GM12864 (cell line): ENCODE results near the gene LRCH3.
"Not testable (repeated sequence)": the region's sequence is repeated elsewhere in the genome, so short reads cannot be mapped to it uniquely, and the experiment has no call there.

ENCODE experiments used
- DNase-seq: peaks from one replicate; pipeline ENCODE4 v3.0.0-alpha.2; 2011; ENCODE audit warnings: low read depth
- H3K4me3 ChIP-seq: 2 replicates; pipeline ENCODE4 v1.5.1; 2011; ENCODE audit warnings: mild to moderate bottlenecking, low read depth, low read length, control low read depth
- CTCF ChIP-seq: IDR thresholded peaks from 2 replicates; pipeline ENCODE4 v1.5.1; 2011; ENCODE audit warnings: low read depth, mild to moderate bottlenecking, moderate library complexity, low read length, control low read depth, inconsistent platforms; ENCODE audit errors: missing control alignments

The LRCH3 gene

GRCh38 chr3:197913641-197914380, 122.8 kb downstream of the LRCH3 start:
- no peak overlapping the region for H3K4me3 ChIP-seq
- TF ChIP-seq CTCF, result no peak
- DNase-seq, result no peak

- not testable (repeated sequence) for H3K4me3 ChIP-seq, DNase-seq
Measured at GRCh38 chr3:197921429-197922275, 130.6 kb downstream of the LRCH3 start.

GRCh38 chr3:197926418-197926817, 135.4 kb downstream of the LRCH3 start:
- H3K4me3 ChIP-seq, result no peak overlapping the region
- no peak for DNase-seq
- TF ChIP-seq CTCF, result peak; percentile 48

GRCh38 chr3:197927578-197927977, 136.5 kb downstream of the LRCH3 start:
- not testable (repeated sequence) for H3K4me3 ChIP-seq, DNase-seq

GRCh38 chr3:197936819-197937384, 145.8 kb downstream of the LRCH3 start:
- DNase-seq, result no peak
- TF ChIP-seq CTCF, result no peak
- no peak overlapping the region for H3K4me3 ChIP-seq
